HG02610 (cell line): Measurements from ENCODE around the gene CDSN.

ENCODE experiments used
- ATAC-seq: cut with Tn5 transposase; IDR thresholded peaks from one replicate; pipeline ENCODE4 v1.9.1; 2021; ENCODE audit warnings: mild to moderate bottlenecking, moderate library complexity; ENCODE audit not compliant: unreplicated experiment

The CDSN gene

DNA sequence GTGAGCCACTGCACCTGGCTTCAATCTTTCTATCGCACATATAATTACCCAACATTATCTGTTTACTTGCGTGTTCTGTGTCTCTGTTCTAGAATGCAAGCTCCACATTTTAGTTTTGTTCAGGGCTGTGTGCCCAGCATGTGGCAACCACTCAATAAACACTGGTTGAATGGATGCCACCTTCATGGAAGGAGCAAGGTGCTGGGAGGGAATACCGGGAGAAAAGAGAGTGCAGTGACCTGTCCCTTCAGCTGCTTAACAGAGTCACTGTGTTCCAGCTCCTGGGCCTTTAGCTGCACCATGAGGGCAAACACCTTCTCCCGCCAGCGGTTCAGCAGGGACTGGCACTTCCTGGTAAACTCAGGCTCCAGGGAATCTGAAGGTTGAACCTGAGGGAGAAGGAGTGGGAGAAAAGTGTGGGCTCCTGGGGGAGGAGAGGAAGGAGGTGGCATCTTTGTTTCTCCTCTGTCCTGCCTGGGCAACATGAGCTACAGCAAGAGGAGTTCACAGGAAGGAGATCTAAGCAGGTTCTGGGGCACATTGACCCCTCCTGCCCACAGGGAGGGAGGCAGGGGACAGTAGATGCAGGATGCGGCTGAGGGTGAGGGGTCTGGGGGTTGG, 29.7 kb upstream of the CDSN start:
- no peak for ATAC-seq

DNA sequence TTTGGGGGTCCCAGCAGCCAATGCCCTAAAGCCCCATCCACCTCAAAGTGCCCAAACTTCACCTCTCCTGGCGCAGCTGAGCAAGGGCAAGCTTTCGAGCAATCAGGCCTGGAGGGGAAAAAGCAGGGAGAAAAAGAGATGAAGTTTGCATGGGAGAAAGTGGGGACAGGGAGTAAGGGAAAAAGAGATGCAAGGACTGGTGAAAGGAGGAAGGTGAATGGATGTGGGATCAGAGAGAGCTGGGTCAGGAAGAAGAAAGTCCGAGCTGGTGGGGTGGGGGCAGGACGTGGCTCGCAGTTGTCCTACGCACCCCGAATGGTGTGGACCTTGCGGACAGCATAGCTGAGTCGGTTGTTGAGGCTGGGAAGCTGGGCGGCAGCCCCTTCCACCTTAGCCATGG, 25.1 kb upstream of the CDSN start:
- no peak for ATAC-seq

DNA sequence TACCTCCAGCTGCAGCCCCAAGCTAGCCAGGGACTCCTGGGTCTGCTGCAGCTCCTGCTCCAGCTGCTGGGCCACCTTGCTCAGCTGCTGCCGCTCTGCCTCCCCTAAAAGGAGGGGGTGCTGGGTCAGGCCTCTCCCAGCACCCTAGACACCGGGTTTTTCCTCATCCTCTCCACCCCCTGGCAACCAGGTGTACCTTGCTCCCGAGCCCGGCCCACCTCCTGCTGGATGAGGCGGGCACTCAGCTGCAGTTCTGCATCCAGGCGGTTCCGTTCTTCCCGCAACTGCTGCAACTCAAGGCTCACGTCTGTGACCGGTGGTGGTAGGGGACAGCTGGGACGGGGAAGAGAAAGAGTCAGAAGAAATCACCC, 24.7 kb upstream of the CDSN start:
- no peak for ATAC-seq

DNA sequence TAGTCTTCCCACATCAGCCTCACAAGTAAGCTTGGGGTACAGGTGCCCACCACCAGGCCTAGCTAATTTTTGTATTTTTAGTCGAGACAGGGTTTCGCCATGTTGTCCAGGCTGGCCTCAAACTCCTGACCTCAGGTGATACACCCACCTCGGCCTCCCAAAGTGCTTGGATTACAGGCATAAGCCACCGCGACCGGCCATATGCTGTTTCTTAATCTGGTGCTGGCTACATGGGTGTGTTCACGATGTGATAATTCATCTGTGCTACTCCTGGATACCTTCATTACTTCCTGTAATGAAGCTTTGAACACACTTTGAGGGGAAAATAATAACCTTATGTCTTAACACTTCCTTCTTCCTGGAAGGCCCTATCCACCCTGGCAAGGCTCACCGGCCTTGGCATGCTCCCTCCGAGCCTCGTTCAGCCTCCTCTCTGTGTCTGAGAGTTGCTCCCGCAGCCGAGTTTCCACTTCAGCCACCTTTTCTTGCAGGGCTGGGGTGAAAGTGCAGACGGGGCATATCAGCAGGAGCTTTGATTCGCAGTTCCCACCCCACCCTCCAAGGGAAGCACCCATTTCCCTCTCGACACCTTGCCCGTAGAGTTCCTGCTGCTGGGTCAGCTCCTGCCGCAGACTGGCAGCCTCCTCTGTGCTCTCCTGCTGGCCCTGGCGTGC, 24.2 kb upstream of the CDSN start:
- no peak for ATAC-seq

DNA sequence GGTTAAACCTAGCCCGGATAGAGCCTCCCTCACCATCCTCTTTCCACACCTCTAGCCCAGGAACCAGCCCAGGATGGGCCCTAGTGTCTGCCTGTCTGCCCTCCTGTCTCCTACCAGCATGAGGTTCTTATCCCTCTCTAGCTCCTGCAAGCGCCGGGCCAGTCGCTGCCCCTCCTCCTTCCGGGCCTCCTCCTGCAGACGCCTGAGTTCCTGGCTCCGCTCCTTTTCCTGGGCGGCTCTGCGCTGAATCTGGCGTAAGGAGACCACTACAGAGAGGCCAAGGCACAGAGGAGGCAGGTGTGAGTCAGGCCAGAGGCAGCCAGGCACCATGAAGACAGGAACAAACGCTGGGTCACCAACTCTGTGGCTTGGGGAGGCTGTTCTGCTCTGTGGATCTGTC, 22.9 kb upstream of the CDSN start:
- ATAC-seq: no peak

DNA sequence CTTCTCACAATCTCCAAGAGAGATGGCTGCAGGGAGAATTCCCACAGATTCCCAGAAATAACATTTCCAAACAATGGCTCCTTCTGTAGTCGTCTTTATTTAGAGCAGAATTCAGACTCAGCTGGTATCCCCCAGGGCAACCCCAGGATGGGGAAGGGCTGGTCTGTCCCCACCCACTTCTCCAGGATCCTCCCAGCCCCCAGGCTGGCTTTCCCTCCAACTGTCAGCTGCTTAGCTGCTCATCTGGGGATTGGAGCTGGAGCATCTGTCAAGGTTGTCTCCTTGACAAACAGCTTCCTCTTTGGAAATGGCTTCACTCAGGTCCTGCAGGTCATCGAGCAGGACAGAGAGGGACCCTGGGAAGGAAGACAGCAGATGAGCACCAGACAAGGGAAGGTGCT, 22.1 kb upstream of the CDSN start:
- no peak for ATAC-seq

DNA sequence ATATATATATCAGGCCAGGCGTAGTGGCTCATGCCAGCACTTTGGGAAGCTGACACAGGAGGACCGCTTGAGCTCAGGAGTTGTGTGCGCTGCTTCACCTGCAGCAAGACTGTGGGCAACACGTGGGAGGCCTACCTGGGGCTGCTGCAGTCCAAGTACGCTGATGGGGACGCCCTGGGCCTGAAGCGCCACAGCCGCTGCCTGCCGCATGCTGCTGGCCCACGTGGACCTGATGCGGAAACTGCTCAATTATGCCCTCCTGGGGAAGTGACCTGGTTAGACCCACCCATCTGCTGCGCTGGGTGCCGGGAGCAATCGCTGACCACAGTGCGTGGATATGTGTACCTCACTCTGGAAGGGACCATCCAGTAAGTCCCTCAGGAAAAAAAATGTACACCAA, 20.4 kb upstream of the CDSN start:
- no peak for ATAC-seq

DNA sequence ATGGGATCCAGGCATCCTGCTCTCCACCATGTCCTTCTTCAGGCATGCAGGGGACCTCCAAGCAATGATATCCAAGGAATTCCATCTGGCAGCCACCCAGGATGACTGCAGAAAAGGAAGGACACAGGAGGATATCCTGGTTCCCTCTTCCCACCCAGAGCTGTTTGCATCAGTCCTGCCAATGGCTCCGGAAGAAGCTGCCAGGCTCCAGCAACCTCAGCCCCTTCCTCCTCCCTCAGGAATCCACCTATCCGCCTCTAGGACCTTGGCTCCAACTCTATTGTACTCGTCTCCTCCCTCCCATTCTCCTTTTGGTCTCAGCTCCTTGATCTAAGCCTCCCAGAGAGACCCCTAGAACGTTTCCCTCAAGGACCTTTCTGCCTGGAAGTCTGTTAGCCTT, 19.4 kb upstream of the CDSN start:
- ATAC-seq: no peak

DNA sequence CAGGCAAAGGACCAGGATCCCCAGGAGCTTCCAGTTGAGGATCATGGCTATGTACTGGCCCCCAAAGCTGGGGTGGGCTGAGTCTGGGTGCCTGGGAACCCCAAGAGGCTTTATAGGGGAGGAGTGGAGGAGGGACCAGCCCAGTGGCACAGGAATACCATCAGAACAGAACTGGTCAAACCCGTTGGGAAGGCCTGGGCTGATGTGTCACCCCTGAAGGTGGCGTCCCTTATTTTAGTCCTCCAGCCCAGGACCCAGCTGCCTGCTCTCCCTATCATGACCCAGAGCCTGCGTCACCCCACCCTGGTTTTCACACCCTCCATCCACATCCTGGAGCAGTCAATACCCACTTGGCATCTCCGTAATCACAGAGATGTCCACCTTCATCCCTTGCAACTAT, 18.7 kb upstream of the CDSN start, which contains the start of gene PSORS1C2:
Gene PSORS1C2 (minus strand): TSS at position 85 of the 400 bp plus-strand sequence. CDS start 40 bp downstream, at position 45.
- ATAC-seq: no peak

DNA sequence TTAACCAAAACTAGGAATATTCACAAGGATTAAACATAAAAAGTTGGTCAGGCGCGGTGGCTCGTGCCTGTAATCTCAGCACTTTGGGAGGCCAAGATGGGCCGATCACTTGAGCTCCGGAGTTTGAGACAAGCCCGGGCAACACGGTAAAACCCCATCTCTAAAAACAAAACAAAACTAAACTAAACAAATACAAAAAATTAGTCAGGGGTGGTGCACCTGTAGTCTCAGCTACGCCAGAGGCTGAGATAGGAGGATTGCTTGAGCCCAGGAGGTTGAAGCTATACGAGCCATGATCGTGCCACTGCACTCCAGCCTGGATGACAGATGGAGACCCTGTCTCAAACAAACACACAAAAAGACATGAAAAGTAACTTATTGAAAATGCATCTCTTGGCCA, 15.5 kb upstream of the CDSN start:
- no peak for ATAC-seq

DNA sequence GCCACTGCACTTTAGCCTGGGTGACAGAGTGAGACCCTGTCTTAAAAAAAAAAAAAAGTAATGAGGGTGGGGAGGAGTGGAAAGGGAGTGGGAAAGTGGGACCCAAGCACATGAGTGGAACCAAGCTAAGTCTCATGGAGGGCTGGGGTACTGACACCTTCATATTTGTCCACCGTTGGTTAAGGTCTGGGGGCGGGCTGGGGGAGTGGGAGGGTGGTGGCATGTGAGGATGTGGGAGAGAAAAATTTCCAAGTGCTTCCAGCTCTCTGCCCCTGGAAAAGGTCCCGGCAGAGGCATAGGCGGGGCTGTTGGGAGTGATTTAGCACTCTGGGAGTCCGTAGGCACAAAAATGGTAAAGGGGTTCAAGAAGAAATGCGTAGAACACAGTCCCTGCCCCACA, 12.6 kb upstream of the CDSN start:
- no peak for ATAC-seq

DNA sequence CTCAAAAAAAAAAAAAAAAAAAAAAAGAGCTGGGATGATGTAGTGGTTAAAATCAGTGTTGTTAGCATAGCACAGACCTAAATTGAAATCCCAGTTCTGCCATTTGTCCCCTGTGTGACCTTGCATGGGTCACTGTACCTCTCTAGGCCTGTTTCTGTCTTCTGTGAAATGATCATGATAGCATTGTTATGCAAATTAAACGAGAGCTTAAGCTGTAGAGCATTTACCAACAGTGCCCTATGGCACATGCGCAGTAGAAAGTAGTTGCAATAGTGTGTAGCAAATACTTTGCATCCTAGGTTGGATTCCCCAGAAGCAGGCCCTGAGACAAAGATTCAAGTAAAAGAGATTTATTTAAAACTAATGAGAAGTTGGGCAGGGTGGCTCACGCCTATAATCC, 11.3 kb upstream of the CDSN start:
- ATAC-seq: no peak

DNA sequence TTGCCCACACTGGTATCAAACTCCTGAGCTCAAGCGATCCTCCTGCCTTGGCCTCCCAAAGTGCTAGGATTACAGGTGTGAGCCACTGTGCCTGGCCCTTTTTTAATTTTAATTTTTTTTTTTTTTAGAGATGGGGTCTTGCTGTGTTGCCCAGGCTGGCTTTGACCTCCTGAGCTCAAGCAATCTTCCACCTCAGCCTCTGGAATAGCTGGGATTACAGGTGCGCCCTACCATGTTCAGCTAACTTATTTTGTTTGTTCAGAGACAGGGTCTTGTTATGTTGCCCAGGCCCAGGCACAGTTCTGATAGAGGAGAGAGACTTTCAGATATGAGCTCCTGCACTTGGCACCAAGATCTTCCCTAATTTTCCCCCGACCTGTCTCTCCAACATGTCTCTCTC, 10.5 kb upstream of the CDSN start:
- no peak for ATAC-seq

DNA sequence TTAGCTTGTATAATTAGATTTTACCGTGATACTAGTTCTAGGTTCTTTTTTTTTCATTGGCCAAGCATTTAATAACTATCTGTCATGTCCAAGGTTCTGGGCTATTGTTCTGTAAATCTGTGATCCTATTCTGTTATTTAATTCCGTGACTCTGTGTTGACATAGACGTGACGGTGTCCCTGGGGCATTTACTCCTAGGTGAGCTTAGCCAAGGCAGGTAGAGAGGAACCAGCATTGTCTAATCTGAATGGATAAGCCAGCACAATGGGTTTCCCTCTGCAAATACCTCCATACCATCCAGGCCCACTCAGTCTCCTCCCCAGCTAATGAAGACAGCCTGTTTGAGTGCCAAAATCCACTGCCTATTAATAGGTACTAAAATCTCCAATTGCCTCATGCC, 8.9 kb upstream of the CDSN start:
- ATAC-seq: no peak

DNA sequence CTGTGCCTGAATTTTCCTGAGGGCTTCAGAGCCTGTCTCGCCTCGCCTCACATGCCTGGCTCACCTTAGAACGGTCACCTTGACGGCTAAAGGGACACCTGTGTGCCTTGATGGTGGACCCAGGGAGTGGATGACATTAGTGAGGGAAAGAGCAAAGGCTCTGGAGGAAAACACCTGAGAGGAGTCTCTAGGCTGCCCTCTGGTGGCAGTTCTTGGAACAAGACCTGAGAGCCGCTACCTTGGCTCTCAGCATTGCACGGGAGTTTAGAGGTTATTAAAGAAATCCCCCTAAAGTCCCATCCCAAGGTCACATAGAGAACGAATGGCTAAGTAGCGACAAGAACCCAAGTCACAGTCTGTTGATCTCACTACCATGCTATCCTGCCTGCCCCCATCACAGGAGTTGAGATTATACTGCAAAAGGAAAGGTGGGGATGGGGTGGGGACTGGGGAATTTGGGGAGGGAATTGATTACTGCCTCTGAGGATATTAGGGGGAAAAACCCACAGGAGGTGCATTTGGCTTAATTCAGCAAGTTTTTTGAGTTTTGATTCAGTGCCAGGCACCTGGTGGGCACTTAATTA, 7.9 kb upstream of the CDSN start:
- no peak for ATAC-seq

DNA sequence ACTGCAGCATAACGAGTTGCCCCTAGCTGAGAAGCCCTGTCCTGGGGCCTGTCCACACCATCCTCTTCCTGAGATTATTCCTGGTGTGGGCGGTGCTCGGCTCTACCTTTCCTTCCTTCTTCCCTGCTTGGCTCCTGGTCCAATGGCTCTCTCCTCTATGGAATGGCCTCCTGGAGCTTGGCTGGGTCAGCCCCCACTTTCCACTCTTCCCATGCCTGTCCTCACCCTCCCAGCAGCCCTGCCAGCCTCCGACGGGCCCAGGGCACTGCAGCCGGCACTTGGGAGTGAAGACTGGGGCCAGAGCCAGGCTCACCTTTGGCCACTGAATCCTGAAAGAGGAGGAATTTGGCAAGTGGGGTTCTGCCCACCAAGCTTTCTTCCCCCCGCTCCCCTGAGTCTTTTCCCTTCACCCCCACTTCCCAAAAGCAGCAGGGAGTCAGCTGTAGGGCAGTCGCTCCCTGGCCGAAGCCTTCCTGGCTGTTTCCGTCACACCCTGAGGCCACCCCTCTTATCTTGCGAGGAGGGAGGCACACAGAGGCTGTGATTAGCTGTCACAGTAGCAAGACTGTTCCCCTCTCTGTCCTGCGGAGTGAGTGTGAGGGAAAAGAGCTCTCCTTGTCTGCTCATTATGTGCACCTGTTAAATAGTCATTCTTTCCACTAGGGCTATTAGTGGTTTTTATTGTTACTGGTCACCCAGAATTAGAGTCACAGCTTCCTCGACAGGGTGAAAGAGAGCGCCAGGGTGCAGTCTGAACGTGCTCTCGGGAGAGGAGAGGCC, 6.3 kb upstream of the CDSN start:
- no peak for ATAC-seq

DNA sequence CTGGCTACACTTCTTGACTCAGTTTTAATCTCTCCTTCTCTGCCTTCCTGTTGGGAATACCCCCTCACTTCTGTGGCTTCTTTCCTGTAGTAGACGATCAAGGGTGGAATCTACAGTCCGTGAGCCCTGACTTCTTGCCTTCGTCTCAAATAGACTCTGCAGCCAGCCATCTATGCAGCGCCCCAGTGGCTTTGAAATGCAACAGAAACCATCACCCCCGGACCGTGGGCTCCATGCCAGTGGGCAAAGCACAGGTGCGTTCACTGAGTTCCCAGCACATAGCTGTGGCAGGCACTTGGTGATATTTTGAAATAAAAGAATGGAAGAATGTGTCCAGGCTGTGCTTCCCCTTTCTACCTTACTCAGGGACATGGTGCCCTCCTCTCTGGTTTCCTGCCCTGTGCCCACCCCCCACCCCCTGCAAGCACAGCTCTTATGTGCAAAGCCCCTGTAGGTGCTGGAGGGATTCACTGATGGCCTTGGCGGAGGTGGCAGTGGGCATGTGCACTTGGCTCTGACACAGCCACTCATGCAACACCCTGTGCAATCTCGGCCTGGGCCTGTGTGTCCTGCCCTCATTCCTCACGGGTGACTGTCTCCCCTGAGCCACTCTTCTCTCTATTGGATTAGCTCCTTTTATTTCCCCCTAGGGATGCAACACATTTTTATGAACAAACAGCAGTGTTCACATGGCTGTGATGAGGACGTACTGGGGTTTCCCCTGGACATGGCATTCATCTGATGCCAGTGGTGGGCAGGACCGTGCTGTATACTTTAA, 5.5 kb upstream of the CDSN start:
- ATAC-seq: no peak

DNA sequence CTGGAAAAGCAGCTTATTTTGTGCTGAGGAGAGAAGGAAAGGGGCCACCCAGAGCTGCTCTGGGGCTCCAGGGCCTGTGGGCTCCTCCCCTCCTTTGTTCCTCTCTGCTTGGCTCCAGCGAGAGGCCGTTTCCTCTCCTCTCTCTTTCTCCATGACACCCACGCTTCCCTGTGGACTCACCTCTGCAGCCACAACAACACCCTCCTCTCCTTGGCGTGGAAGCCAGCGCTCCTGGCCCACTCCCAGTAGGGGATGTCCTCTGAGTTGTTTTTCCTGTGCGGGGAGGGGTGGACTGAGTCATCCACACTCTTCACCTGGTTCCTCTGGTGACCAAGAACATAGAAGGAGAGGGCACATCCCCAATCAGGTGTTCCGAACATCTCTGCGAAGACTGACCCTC, 4.9 kb upstream of the CDSN start:
- no peak for ATAC-seq

DNA sequence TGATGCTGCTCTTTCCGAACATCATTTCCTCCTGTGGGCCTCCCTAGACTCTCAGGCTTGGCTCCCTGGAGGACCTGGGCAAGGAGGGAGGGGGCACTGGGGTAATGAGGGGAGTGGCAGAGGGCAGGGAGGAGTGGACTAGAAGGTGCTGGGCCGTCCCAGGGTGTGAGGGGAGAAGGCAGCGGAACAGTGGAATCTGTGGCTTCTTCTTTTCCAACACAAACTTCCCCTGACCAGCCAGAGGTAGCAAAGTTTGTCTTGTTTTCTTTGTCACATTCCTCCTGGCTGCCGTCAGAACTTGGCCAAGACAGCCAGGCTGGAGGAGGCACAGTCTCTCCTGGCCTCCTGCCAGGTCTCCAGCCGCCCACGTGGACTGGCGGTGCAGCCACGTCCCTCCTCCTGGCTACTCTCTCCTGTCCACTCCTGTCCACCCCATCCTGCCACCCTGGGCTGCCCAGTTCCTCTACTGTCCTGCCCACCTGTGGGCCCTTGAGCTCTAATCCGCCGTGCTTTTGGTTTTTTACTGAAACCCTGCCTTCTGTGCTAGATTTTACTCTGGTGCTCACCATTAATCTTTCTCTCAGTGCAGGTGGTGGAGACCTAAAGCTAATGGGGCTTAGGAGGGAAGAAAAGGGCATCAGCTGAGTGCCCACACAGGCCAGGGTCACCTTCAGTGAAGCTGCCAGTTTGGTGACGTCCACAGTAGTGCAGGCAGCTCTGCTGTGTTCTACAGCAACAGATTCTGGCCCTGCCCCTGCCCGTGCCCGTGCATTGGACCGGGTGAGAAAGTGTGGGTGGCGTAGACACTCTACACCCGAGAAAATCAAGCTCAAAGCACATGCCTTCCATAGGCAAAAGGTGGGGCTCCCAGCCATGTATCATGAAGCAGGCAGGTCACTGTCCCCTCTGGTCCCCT, 2.8 kb upstream of the CDSN start:
- ATAC-seq: no peak

DNA sequence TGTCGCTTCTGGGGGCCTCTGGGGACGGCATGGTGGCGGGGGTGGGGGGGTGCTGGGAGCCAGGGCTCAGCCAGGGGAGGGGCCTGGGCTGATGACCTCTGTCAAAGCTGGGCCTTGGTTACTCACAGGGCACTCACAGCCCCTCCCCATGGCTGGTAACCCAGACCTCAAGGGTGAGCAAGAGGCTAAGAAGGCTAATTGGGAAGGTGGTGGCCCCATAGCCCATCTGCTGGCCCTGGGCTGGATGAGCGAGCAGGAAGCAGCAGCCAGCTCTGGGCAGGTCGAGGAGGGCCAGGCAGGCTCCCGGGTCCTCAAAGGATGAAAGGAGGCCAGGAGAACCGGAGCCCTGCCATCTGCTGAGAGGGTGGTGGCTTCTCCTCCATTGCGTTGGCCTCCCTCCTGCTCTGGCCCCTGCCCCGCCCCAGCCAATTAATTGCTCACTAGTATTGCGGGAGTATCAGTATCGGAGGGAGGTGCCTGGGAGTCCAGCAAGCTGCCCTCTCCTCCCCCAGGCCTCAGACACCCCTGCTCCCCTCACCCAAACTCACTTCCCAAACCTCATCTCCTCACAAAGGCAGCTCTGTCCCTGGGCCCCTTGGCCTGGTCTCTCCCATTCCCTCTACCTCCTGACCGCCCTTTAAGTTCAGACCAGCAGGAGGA, 1.0 kb upstream of the CDSN start:
- ATAC-seq: no peak
